ENCODE results near the gene FAM50B.

GRCh38 chr6:3808759-3809514 is 40.2 kb upstream of the FAM50B start:
- TF ChIP-seq CTCF (IDR thresholded peaks at IDR 0.05; ENCODE audit: low read depth, low read length, poor library complexity, severe bottlenecking) (no peak), EZH2phosphoT487 (IDR thresholded peaks at IDR 0.05; ENCODE audit: borderline replicate concordance, low read length) (no peak)
